NAMALWA (cell line): ENCODE data around the gene MSI2.

Experiments used
- DNase-seq: peaks from one replicate; pipeline ENCODE4 v3.0.0-alpha.2; 2015; ENCODE audit warnings: low spot score

The MSI2 gene

DNA sequence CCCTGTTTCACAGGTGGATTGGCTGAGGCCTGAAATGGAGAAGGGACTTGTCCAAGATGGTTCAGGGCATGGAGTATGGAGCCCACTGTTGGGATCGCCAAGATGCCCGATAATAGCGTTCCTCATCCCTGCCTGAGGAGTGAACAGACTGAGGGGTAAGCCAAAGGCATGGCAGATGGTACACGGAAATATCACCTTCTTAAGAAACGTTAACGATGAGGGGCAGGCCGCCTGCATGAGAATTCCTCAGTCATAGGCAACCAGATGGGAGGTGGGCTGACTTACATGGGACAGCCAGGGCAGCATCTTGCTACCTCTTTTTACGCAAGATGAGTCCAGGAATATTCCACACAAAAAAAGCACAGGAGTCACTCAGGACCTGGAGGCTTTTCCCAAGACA is 300.7 kb downstream of the MSI2 start:
- DNase-seq: no peak

DNA sequence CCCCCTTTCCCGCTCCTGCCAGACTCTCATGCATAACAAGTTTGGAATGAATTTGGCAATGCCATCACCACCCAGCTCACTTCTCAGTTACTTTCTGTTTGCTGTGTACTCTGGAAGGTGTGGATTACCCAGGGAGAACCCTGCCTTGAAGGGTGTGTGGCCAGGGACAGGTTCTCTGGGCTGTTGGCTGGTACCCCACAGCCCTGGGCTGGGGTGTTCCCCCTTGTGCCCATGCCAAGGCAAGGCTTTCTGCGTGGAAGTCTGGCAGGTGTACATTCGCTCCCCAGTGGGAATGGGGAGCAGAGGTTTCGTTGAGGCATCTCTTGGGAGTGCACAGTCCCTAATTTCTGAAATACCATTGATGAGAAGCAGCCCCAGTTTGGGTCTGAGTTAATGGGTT is 301.1 kb downstream of the MSI2 start:
- peak; percentile 27 for DNase-seq

DNA sequence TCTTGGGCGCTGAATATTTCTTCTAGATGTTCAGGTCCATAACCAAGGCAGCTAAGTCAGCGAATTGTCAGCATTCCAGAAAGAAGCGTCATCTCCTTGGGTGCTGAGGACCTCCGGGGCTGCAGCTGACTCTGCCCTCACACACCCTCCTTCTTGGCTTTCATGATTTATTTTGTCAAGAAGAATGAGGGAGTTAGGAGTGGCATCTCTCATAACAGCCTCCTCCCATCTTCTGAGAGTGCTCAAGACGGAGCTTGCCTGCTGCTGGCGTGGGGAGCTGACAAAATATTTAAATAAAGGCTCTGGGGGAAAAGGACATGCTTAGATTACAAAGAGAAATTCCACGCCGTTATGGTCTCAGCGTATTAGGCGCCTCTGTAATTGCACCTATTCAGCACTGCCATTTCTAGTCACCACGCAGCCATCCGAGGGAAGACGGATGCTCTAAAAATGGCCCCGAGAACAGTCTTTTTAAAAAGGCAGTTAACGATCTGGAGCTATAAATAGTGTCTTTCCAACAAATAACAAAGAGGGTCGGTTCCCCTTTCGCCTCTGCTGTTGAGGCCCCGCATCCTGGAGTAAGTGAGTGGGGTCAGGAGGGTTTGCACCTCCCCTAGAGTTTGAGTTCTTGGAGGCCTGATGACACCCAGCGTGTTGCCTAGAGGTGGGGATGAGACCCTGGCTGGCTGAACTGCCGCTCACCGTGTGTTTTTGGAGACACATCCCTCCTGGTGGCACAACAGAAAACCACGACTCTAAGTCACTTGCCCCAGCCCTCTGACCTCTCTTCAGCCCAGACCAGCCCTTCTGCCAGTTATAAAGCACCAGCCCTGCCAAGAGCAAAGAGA is 301.7 kb downstream of the MSI2 start:
- DNase-seq: peak; percentile 80

DNA sequence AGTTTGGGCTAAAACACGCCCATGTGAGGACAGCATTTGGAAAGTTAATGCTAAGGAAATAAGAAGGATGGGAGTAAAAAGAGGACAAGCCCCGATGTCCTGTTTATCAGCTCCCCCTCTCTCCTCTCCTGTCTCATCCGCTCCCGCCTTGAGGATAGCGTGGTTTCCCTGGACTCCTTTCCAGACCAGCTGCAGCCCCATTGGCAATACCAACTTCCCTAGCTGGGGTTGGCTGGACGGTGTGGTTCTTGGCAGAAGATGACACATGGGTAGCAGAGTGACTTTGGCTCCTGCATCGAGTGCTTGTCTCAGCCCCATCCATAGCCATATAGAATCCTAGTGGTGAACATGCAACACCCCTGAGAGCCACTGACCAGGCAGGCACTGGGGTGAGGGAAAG is 302.9 kb downstream of the MSI2 start:
- DNase-seq: no peak

DNA sequence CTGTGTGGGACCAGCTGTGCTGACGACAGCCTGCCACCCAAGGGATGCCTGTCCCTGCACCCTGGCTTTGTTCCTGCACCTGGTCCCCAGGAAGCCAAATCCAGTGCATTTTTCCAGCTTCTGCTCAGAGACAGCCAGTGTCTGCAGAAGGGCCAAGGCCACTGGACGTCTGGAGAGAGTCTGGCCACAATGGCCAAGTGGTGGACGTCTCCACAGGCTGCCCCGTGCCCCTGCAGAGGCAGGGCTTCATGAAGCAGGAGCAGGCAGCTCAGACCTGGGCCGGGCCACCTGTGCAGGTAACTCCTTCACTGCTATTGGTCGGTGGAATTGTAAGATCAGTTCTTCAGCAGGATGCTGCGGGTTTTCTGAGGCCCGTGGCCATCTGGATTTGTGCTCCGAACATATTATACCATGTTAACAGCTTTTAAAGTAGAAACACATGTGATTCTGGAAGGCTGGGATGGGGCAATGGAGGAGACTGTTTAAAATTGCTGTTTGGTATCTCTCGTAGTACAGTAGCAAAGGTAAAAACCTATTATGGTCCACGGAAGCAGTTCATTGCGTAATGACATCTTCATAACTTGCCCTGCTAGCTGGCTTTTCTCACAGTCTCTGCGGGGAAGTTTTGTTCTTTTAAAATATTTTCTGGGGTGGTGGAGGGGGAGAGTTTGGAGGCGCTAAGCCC is 303.5 kb downstream of the MSI2 start:
- DNase-seq: no peak

DNA sequence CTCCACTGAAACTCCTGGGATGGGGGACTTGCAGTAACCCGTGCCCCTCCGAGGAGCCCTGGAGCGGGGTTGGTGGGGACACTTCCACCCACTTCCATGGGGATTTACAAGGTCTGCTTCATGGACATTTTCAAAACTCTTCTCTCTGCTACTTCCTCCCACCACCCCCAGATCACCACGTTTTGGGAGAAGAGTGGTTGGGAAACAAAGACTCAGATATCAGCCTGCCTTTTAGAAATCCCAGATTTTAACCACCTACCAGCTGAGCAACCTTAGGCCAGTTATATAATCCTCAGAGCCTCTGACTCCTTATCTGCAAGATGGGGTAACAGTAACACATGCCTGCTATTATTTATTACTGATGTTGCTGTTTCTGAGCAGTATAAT is 304.0 kb downstream of the MSI2 start:
- DNase-seq: no peak

DNA sequence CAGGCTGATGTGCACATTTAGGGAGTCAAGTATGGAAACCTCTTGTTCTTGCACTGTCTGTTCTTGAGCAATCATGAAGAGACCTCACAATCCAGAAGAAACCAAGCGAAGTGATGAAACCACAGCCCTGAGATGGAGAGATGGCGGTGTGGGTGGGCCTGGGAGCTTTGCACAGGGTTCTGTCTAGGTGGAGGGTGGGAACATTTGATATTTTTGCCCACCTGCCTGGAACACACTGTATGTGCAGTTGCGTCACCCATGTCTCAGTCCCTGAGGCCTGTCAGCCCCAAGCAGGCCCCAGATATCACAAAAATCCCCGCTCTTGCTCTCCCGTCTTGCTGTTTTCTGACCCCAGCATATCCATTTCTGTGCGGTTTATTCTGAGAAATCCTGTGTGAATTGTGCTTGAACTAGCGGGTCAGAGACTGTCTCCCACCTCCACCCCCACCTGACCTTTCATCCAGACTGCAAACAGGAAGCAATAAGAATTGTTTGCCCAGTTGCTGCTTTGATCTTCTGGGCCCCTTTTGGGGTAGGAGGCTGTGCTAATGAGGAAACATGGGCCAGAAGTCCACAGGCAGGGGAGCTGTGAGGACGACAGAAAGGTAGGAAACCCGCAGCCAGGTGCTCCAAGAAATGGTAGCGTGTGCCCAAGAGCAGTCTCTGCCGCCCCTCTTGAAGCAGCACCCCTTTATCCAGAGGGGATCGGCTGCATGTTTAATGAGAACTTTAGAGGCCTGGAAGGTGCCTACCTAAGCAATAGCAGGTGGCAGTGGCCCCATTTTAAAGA is 304.9 kb downstream of the MSI2 start:
- peak; percentile 34 for DNase-seq

DNA sequence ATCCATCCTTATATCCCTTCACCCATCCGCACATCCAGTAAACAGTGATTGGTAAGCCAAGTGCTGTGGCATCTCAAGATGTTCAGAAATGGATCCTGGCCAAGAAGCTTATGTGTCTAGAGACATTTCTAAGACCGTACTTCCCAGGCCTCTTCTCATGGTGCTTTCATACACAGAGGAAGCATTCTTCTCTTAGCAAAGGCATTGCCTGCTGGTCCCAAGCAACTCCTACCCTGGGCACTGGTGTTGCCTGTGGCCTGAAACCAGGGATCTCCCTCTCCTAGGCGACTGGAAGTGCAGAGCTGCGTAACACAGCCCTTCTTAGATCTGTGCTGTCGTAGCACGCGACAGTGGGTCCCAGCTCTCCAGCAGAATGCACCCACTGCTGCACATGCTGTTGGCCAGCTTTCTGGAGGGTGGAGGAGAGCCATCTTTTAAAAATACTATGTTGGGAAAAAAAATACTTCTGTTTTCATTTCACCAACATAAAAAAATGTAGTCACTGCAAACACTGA is 305.9 kb downstream of the MSI2 start:
- DNase-seq: no peak

DNA sequence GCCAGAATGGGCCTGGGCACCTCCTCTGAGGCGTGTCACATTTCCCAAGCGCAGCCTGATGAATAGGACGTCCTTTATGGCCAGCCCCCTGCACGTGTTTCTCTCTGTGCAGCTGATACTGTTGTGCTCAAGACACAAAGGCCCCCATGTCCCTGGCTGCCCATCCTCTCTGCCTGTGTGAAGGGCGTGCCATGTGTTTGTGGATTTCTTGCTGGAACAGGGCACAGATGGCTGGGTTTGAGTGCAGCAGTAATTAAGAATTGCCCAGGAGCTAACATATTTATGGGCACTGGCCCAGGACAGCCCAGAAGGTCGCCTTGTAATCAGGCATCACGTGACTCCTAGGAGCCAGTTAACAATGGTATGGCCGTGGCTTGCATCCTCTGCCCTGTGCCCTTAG is 307.6 kb downstream of the MSI2 start:
- DNase-seq: no peak

DNA sequence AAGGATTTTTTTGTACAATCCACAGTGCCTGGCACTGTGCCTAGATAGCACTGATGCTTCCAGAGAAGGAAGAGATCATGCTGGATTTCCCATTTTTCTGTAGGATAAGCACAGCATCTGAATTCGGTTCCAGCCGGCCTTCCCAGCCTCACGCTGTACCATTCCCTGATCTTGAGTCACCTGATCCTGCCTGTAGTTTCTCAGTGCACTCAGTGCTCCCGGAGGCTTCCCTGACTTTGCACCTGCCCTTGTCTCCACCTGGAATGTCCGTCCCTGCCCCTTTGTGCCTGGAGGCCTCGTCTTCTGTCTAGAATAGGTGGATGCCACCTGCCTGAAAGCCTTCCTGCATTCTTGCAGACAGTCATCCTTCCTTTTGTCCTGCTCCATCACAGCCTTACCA is 308.9 kb downstream of the MSI2 start:
- DNase-seq: no peak

DNA sequence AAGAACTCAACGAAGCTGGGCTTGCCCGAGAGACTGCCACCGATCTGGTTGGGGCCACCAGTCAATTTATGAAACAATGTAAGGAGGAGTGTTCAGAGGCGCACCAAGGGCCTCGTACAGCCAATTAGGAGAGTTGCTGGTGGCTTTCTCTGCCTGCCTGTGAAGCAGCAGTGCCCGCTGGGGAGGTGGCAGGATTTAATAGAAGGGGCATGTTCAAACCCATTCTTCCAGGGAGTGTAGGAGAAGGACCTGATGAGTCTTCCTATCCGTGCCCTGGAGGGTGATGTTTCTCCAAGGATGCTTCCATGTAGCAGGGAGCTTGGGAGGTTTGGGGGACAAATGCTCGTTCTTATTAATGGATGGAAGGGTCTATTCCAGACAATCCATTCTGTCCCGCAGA is 310.4 kb downstream of the MSI2 start:
- DNase-seq: no peak

DNA sequence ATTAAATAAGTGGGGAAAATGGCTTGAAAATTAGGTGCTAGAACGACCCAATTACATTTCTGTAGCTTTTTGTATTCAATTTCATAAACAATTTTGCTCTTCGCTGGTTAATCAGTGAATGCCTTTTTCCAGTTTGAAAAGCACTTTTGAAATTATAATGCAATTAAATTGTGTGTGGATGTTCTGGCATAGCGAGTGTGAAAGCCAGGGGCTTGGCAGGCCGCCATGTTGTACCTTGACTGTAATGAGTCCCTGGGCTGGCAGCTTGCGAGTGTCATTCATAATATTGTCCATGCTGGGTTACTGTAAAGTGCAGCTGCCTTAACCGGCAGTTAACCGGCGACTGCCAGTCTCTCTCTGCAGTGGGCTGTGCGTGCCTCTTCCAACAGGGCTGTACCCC is 310.9 kb downstream of the MSI2 start:
- no peak for DNase-seq

DNA sequence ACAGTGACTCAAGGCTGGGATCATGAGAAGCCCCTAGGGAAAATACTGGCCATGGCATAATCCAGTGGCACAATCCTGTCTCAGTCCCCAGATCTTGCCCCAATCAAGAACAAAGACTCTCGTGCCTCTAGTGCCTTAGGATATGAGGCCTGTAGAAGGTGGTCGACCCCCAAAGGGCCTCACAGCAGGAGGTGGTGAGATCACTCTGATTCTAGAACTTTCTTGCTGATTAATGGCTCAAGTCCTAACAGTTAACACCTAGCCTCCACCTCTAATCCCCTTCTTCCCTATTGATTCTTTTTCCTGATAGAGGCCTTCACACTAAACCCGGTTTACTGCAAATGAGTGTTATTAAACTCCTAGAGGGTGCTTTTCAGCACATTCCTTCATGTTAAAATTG is 312.0 kb downstream of the MSI2 start:
- no peak for DNase-seq

DNA sequence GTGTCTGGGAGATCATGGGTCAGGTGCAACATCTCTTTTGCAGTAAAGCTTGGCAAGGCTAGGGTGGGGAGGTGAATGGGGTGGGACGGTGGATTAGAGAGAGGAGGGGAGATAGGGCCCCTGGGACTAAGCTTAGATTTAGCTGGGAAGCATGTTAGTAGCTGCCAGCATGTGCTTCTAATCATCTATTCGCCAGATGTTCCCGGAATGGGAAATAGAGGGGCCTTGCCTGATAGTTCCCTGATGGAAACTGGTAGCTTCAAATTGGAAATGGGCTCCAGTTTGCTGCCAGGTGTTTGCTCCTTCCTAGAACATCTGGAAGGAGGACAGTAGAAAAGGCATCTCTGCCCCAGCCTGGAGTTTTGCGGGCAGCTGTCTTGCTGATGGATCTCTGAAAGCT is 312.7 kb downstream of the MSI2 start:
- no peak for DNase-seq

DNA sequence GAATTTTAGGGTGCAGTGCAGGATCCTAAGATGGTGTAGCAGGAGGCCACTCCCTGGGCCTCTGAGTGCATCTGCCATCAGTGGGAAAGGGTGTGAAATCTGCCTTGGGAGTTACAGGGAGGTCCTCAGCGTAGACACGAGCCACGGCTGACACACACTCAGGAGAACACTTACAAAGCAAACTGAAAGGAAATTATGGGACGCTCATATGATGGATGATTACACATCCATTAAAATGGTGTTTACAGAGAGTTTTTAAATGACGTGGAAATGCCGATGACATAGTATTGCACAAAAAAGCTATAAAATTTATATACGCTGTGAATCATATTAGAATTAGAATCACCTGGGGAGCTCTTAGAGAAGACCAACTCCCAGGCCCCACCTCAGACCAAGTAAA is 313.5 kb downstream of the MSI2 start:
- no peak for DNase-seq

DNA sequence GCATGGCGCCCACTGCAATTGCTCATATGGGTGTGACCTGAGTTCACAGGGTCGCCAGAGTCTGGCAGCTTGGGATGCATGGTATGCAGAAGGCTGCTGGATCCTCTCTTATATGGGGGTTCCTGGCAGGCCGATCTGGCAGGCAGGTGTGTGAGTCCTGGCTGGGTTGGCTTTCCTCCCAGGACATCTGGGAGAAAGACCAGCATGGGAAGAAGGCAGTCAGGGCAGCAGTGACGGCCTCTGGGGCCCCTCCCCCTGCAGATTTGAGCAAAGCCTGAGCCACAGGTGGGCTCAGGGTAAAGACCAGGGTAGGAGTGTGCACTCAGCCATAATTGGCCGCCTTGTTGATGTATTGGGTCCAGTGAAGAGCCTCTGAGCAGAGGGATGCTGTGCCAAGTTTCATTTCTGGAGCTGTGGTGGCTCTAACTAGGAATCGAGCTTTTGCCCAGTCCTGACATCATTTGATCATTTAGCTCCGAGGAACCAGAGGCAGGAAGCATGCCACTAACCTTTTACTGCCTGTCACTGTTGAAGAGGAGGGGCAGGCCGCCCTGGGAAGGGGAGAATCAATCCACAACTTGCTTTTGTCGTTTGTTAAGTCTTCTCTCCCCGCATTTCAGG is 314.5 kb downstream of the MSI2 start:
- no peak for DNase-seq

DNA sequence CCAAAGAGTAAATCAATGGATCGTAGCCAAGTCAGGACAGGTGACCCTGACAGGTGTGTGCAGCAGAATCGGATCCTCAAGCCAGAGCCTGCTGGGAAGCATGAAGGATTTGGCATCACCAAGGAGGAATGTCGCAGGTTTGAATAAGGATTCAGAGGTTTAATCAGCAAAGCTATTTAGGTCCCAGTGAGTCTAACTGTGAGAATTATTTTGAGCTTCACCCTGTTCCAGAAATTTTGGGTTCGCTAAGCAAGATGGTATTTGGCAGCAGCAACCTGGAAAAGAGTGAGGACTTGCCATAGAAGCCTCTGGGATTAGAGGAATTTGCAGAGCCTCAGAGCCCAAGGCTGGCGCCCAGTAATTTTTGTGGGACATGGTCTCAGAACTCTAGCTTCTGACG is 315.7 kb downstream of the MSI2 start:
- DNase-seq: no peak

DNA sequence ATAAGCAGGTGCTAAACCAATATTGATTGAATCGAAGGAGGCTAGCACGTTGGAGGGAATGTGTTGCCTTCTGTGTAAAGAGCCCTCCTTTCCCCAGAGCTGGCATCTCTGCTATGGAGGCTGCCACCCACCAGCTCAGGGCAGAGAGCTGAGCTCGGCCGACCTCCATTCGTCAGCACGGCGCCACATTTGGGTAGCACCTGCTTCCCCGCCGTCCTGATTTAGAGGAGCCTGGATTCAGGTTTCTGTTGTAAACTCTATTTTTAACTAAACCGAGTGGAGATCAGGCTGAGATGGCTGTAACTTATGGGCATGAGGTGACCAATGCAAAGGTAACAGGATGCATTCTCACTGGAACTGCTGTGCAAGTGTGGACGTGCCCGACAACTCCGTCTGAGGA is 316.3 kb downstream of the MSI2 start:
- no peak for DNase-seq

DNA sequence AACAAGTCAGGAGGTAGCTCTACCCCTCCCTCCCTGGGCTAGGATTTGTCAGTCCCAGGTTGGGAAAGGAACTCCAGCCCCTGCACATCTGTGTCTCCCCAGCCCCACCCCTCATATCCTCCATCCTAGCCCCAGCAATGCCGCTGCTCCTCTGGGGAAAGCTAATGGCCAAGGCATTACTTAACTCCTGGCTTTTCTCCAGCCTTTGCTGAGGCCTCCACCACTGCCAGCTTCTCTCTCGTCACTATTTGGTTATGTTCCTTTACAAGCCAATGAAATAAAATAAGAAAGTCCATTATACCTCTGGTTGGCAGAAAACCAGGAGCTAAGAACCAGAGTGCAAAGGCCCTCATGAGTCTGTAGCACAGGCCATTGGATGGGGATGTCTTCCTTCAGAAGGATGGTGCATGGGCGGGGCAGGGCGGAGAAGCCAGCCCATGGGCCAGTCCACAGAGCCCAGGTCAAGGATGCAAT is 317.8 kb downstream of the MSI2 start:
- no peak for DNase-seq

DNA sequence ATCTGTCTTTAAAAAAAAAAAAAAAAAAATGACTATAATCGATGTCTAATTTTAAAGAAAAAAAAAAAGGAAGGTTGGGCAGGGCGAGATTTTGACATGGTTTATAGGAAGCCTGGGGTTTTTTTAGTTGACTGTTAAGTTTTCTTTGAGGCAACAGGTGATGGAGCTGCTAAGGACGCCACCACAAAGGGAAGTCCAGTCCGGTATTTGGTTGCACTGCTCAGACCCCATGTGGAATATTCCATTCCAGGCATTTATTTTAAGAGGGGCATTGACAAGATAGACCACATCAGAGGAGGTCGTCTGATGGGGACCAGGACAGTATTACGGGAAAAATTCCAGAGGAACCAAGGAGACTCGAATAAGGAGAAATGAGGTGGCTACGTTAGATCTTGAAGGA is 320.4 kb downstream of the MSI2 start:
- no peak for DNase-seq

DNA sequence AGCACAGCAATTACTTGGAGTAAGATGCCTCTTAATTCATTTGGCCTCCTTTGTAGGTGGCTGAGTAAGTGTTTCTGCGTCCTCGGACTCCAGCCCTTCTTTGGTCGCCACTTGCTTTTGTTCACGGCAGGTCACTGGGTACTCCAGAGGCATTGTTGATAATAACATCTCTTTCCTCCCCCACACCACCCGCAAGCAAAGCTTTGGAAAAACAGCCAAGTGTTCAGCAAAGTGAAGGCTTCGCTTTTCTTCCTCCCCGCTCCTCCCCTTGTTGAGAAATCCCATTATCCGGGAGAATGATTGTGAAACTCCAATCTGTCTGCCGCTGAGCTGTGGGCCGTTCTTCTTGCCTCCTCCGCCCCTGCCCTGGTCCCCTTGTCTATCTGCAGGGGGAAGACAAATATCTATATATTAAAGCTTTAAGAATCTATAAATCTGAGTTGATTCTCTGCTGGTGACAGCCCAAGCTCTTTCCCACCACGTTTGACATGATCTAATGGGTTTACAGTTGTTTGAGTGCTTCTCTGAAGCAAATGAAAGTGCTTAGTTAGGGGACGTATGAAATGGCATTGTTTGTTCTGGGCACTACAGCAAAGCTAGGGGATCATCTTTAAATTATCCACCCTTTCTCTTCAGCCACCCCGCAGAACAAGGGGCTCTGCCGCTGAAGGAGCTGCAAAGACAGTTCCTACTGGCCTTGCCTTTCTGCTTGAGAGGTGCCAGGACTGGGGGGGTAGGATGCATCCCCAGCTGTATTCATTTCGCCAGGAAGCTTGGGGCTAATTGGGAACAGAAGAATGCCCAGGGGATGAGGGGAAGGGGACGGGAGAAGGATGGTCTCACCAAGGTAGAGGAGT is 321.7 kb downstream of the MSI2 start:
- DNase-seq: no peak
